ENCODE results near the gene BCL2L13. TPM values are rescaled to one million over a fixed set of nuclear protein-coding genes. Genes with fewer than 3 reads are reported as not detected.

BCL2L13 gene
- total RNA-seq, 1 donor from 2014 or later, result 40.8 TPM

GRCh38 chr22:17779286-17780115, 140.9 kb downstream of the BCL2L13 start:
- Histone ChIP-seq H3K36me3 (no peaks in the 10 kb centered on the region), H3K27ac (no peak overlapping the region), H3K4me3 (no peak overlapping the region), H3K9me3 (no peaks in the 10 kb centered on the region), H3K4me1 (peaks cover 15% of the 10 kb centered on the region), H3K27me3 (no peaks in the 10 kb centered on the region)
- ATAC-seq (no peak), DNase-seq (no peak)
- TF ChIP-seq CTCF (IDR thresholded peaks at IDR 0.05), result no peak
- intact Hi-C loops (cut with DNase I), result no loop called here

- Histone ChIP-seq H3K27me3 (no peaks in the 10 kb centered on the region), H3K9me3 (no peaks in the 10 kb centered on the region), H3K4me1 (peaks cover 15% of the 10 kb centered on the region), H3K36me3 (no peaks in the 10 kb centered on the region), H3K4me3 (no peak overlapping the region), H3K27ac (no peak overlapping the region)
- intact Hi-C loops (cut with DNase I), result no loop called here
- DNase-seq (no peak), ATAC-seq (no peak)
- no peak for TF ChIP-seq CTCF (IDR thresholded peaks at IDR 0.05)
Observed at GRCh38 chr22:17780116-17780740, 141.7 kb downstream of the BCL2L13 start.

Small RNAs within 50 kb of the gene (microRNA-seq; reads per million reads assigned to microRNA genes)
- not detected for gene MIR3198-1 (ENCODE audit: borderline microRNAs expressed)

Other genes with a start within 250 kb of the BCL2L13 start
- gene SLC25A18, start 75.3 kb upstream of the BCL2L13 start, total RNA-seq, result 1.2 TPM
- gene ATP6V1E1, start 10.0 kb upstream of the BCL2L13 start, total RNA-seq, result 133 TPM
- gene BID, start 135.7 kb downstream of the BCL2L13 start, total RNA-seq, result 22.8 TPM

Measured in upper lobe of right lung (tissue), 1 donor.